Measurements from ENCODE around the gene MBD3L2B.

DNA sequence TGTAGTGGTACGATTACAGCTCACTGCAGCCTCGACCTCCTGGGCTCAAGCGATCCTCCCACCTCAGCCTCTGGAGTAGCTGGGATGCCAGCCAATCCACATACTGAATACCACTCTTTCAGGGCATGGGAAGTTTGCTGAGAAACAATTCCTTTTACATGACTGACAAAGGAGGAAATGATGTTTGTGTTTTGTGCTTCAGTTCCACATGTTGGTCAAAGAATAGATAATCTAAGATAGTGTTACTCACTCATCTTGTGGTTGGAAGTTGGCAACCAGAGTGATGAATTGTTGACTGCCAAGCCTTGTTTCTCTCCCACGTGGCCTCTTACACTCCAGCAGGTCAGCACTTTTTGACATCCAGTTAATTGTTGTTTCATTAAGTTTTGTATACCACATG, 7.6 kb downstream of the MBD3L2B start:
- TF ChIP-seq EZH2phosphoT487 (IDR thresholded peaks at IDR 0.05; ENCODE audit: insufficient read depth, low read depth) (no peak), EZH2 (IDR thresholded peaks at IDR 0.05; ENCODE audit: insufficient read depth, poor library complexity, severe bottlenecking) (no peak)
